Measurements from ENCODE around the gene KCNE5.
"Not testable (repeated sequence)": the region's sequence is repeated elsewhere in the genome, so short reads cannot be mapped to it uniquely, and the experiment has no call there.

Gene KCNE5

DNA sequence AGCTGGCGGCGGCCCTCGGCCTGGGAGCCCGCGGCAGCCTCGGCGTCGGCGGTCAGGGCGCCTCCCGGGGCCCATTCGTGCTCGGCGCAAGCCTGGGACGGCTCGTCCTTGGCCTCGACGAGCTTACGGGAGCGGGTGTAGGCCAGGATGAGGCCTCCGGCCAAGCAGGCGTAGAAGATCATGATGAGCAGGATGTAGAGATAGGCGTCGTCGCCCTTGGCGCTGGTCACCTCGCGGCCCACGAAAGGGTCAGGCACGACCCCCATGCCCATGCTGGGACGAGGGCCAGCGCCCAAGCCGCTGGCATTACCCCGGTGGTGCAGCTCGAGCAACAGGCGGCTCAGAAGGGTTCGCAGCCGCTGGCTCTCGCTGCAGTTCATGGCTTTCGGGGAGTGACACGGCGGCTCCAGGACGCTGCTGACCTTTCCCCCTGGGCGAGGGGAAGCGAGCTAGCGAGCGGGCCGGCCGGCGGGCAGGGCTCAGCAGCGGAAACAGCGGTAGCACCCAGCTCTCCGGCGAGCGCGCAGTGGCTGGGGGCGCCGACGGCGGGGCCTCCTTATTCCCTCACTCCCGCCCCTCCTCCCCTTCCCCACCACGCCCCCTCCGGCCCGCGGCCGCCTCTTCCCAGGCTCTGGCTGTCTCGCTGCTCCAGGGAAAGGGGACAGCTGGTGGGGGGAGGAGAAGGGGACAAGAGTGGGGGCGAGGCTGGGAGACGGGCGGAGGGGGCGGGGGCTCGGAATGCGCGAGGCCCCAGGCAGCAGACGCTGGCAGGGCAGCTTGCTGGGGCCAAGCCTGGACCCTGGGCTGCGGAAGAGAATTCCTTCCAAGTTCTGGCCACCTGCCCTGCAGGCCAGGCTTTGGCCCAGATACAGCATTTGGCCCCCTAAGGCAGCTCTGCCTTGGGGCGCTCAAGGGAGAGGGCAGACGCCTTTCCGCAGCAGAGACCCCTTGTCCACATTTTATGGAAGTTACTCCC lies at the start of gene KCNE5:
Gene KCNE5, minus strand, starts transcription at position 532 of the 976 bp plus-strand sequence. Its CDS starts 152 bp downstream, at position 380.
- TF ChIP-seq, protein P1, sequence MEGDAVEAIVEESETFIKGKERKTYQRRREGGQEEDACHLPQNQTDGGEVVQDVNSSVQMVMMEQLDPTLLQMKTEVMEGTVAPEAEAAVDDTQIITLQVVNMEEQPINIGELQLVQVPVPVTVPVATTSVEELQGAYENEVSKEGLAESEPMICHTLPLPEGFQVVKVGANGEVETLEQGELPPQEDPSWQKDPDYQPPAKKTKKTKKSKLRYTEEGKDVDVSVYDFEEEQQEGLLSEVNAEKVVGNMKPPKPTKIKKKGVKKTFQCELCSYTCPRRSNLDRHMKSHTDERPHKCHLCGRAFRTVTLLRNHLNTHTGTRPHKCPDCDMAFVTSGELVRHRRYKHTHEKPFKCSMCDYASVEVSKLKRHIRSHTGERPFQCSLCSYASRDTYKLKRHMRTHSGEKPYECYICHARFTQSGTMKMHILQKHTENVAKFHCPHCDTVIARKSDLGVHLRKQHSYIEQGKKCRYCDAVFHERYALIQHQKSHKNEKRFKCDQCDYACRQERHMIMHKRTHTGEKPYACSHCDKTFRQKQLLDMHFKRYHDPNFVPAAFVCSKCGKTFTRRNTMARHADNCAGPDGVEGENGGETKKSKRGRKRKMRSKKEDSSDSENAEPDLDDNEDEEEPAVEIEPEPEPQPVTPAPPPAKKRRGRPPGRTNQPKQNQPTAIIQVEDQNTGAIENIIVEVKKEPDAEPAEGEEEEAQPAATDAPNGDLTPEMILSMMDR (IDR thresholded peaks at IDR 0.05; ENCODE audit: low read depth, low read length, missing control alignments), result no peak
- peak within 1 kb of the TSS; percentile 27 for H3K4me3 ChIP-seq (ENCODE audit: low read depth, low read length)
- no peak for DNase-seq (ENCODE audit: low read depth)
- in situ Hi-C loops (cut with HindIII; ENCODE audit: low sequenced_read_pairs), result no loop called here

GRCh38 chrX:109672239-109672638 lies 47.3 kb upstream of the KCNE5 start:
- no peak overlapping the region for H3K4me3 ChIP-seq (ENCODE audit: low read depth, low read length)
- TF ChIP-seq, protein P1 (IDR thresholded peaks at IDR 0.05; ENCODE audit: low read depth, low read length, missing control alignments), result no peak
- in situ Hi-C loops (cut with HindIII; ENCODE audit: low sequenced_read_pairs), result no loop called here
- DNase-seq (ENCODE audit: low read depth), result no peak

DNA sequence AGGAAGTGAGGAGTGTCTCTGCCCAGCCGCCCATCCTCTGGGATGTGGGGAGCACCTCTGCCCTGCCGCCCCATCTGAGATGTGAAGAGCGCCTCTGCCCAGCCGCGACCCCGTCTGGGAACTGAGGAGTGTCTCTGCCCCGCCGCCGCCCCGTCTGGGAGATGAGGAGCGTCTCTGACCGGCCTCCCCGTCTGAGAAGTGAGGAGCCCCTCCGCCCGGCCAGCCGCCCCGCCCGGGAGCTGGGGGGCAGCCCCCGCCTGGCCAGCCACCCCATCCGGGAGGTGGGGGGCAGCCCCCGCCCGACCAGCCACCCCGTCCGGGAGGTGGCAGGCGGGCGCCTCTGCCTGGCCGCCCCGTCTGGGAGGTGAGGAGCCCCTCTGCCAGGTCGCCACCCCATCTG lies 46.2 kb upstream of the KCNE5 start:
- DNase-seq (ENCODE audit: low read depth); in situ Hi-C loops (cut with HindIII; ENCODE audit: low sequenced_read_pairs); H3K4me3 ChIP-seq (ENCODE audit: low read depth, low read length): not testable (repeated sequence)

- H3K4me3 ChIP-seq (ENCODE audit: low read depth, low read length), result no peak overlapping the region
- TF ChIP-seq, protein P1 (IDR thresholded peaks at IDR 0.05; ENCODE audit: low read depth, low read length, missing control alignments), result no peak
- no peak for DNase-seq (ENCODE audit: low read depth)
- in situ Hi-C loops (cut with HindIII; ENCODE audit: low sequenced_read_pairs), result no loop called here
Observed at GRCh38 chrX:109667986-109668385, 43.0 kb upstream of the KCNE5 start.

- no peak for DNase-seq (ENCODE audit: low read depth)
- in situ Hi-C loops (cut with HindIII; ENCODE audit: low sequenced_read_pairs), result no loop called here
- H3K4me3 ChIP-seq (ENCODE audit: low read depth, low read length), result no peak overlapping the region
- TF ChIP-seq, protein P1 (IDR thresholded peaks at IDR 0.05; ENCODE audit: low read depth, low read length, missing control alignments), result no peak
Observed at GRCh38 chrX:109660435-109661143, 35.6 kb upstream of the KCNE5 start.

GRCh38 chrX:109658391-109658790 lies 33.4 kb upstream of the KCNE5 start:
- in situ Hi-C loops (cut with HindIII; ENCODE audit: low sequenced_read_pairs), result no loop called here

DNA sequence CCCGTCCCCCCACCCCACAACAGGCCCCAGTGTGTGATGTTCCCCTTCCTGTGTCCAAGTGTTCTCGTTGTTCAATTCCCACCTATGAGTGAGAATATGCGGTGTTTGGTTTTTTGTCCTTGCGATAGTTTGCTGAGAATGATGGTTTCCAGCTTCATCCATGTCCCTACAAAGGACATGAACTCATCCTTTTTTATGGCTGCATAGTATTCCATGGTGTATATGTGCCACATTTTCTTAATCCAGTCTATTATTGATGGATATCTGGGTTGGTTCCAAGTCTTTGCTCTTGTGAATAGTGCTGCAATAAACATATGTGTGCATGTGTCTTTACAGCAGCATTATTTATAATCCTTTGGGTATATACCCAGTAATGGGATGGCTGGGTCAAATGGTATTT lies 32.4 kb upstream of the KCNE5 start:
- DNase-seq (ENCODE audit: low read depth); H3K4me3 ChIP-seq (ENCODE audit: low read depth, low read length); in situ Hi-C loops (cut with HindIII; ENCODE audit: low sequenced_read_pairs): not testable (repeated sequence)

More at GRCh38 chrX:109658391-109658790, 33.4 kb upstream of the KCNE5 start:
- no peak for DNase-seq (ENCODE audit: low read depth)
- H3K4me3 ChIP-seq (ENCODE audit: low read depth, low read length), result no peak overlapping the region
- TF ChIP-seq, protein P1 (IDR thresholded peaks at IDR 0.05; ENCODE audit: low read depth, low read length, missing control alignments), result no peak
